NT2/D1 (cell line): ENCODE measurements around the gene PGS1.

Source experiments
- SUZ12 ChIP-seq: IDR thresholded peaks from 2 replicates; pipeline ENCODE4 v1.6.1; 2011; ENCODE audit not compliant: insufficient read length, insufficient read depth; ENCODE audit errors: extremely low read depth
- YY1 ChIP-seq: IDR thresholded peaks from 2 replicates; pipeline ENCODE4 v1.6.1; 2011; ENCODE audit not compliant: insufficient read length, insufficient read depth
- ZNF274 ChIP-seq: IDR thresholded peaks from 2 replicates; pipeline ENCODE4 v1.6.1; 2011; ENCODE audit warnings: mild to moderate bottlenecking, low read depth, low read length

DNA sequence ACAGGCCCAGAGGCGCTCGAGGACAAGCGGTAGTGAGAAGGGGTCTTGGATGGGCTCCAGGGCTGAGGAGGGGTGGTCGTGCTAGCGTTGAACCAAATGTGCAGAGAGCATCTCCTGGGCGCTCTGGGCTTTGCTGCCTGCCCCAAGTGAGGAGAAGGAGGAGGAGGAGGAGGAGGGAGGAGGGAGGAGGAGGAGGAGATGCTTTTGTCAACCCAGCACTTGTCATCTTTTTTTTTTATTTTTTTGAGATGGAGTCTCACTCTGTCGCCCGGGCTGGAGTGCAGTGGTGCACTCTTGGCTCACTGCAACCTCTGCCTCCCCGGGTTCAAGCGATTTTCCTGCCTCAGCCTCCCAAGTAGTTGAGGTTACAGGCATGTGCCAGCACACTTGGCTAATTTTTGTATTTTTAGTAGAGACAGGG is 59.8 kb downstream of the PGS1 start:
- TF ChIP-seq ZNF274 = no peak
- TF ChIP-seq YY1 = no peak
- TF ChIP-seq SUZ12 = no peak
